GM19452 (cell line): ENCODE measurements around the gene TJAP1.
A peak's percentile ranks its signal among the peaks of the same experiment; 100 is the strongest.

Experiments
- ATAC-seq: cut with Tn5 transposase; IDR thresholded peaks from one replicate; pipeline ENCODE4 v1.9.1; 2021; ENCODE audit not compliant: unreplicated experiment

The TJAP1 gene, protein sequence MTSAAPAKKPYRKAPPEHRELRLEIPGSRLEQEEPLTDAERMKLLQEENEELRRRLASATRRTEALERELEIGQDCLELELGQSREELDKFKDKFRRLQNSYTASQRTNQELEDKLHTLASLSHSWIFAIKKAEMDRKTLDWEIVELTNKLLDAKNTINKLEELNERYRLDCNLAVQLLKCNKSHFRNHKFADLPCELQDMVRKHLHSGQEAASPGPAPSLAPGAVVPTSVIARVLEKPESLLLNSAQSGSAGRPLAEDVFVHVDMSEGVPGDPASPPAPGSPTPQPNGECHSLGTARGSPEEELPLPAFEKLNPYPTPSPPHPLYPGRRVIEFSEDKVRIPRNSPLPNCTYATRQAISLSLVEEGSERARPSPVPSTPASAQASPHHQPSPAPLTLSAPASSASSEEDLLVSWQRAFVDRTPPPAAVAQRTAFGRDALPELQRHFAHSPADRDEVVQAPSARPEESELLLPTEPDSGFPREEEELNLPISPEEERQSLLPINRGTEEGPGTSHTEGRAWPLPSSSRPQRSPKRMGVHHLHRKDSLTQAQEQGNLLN

GRCh38 chr6:43477235-43478007, at the start of gene TJAP1:
Gene TJAP1 (plus strand): TSS chr6:43477570. CDS start chr6:43499002, 21,432 bp downstream.
- ATAC-seq, result peak; percentile 95

DNA sequence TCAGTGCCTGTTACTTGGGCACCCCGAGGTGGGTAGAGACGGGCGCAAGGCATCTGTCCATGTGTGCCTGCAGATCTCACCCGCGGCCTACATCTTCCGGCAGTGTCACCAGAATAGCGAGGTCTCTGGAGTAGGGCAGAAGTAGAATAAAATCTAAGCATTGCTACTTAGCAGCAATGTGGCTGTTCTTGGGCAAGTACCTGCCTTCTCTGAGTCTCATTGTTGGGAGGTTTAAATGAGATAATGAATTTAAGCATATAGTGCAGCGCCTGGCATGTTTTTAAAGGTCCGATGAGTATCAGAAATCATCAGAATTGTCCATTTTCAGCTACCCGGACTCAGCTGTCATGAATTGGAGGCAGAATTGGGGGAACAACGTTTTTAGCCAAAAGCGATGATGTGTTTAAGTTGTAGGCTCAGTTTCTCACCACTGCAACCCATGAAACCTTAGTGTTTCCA, 49.2 kb upstream of the TJAP1 start:
- ATAC-seq, result no peak

GRCh38 chr6:43428874-43429273, 48.5 kb upstream of the TJAP1 start:
- ATAC-seq, result no peak

DNA sequence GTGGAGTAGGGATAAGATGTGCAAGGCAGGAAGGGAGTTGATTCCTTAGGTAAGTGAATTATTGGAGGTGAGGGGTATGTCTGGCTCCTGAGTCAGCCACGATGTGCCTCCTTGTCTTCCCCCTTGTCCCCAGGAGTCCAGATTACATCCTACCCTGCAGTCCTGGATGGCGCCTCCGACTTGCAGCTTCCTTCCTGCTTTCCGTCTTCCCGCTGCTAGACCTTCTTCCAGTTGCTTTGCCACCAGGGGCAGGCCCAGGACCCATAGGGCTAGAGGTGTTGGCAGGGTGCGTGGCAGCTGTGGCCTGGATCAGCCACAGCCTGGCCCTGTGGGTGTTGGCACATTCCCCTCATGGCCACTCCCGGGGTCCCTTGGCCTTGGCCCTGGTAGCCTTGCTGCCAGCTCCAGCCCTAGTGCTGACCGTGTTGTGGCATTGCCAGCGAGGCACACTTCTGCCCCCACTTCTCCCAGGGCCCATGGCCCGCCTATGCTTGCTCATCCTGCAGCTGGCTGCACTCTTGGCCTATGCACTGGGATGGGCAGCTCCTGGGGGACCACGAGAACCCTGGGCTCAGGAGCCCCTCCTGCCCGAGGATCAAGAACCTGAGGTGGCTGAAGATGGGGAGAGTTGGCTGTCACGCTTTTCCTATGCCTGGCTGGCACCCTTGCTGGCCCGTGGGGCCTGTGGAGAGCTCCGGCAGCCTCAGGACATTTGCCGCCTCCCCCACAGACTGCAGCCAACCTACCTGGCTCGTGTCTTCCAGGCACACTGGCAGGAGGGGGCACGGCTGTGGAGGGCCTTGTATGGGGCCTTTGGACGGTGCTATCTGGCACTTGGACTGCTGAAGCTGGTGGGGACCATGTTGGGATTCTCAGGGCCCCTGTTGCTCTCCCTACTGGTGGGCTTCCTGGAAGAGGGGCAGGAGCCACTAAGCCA, 45.1 kb upstream of the TJAP1 start:
- no peak for ATAC-seq

- ATAC-seq, result no peak
Measured at GRCh38 chr6:43433148-43433547, 44.2 kb upstream of the TJAP1 start.

GRCh38 chr6:43434001-43434840, 43.1 kb upstream of the TJAP1 start:
- ATAC-seq, result no peak

DNA sequence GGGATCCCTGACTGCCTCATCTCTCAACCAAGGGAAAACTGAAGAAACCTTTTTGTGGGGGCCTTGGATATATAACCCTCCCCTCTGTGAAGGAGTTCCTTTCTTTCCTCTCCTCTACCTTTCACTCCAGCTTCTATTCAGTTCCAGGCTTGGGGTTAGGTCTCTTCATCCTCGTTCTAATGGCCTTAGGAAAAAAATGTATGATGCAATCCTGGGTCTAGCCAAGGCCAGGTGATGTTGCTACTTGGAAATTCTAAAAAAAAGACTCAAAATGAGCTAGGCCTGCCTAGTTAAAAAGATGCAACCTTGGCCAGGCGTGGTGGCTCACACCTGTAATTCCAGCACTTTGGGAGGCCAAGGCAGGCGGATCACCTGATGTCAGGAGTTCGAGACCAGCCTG, 42.4 kb upstream of the TJAP1 start:
- no peak for ATAC-seq

GRCh38 chr6:43435682-43436437, 41.5 kb upstream of the TJAP1 start:
- no peak for ATAC-seq

- ATAC-seq, result no peak
Measured at GRCh38 chr6:43436577-43437282, 40.6 kb upstream of the TJAP1 start.

DNA sequence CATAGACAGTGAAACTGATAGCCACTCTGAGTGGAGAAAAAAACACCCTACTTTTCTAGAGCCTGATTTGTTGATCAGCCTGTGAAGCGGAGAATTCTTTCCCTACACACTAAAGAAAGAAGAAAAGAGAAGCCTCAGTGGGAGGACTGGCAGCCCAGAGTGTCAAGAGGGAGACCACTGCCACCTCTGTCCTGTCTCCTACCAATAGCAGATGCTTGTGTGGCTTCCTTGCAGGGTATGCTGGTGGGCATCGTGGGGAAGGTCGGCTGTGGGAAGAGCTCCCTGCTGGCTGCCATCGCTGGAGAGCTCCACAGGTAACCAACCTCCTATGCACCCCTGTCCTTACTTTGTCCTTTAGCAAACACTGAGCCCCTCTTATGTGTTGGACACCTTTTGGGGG, 39.7 kb upstream of the TJAP1 start:
- ATAC-seq, result no peak

DNA sequence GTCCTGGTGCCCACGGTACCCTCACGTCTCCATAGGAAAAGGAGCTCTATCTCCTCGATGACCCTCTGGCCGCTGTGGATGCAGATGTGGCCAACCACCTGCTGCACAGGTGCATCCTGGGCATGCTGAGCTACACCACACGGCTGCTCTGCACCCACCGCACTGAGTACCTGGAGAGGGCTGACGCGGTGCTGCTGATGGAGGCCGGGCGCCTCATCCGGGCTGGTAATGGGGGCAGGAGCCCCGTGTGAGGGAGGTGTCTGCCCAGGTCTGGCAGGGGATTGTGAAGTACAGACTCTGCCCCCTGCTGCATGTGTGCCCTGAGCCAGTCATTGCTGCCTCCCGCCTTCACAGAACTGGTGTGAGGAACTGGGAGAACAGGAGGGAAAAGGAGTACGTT, 34.4 kb upstream of the TJAP1 start:
- ATAC-seq, result no peak

GRCh38 chr6:43444036-43444435, 33.3 kb upstream of the TJAP1 start:
- ATAC-seq, result no peak

DNA sequence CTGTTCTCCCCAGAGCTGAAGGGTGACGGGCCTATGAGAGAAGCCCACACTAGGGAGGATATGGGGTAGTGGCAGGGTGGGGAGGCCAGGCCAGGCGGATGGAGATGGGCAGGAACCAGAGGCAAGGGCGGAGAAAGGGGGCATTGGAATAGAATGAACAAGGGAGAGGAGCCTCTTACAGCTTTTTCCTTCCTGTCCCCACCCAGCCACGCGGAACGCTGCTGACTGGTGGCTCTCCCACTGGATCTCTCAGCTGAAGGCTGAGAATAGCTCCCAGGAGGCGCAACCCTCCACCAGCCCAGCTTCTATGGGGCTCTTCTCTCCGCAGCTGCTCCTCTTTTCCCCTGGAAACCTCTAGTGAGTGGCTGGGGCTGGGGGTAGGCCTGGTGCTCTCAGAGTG, 32.8 kb upstream of the TJAP1 start:
- no peak for ATAC-seq

GRCh38 chr6:43445576-43445975, 31.8 kb upstream of the TJAP1 start:
- no peak for ATAC-seq

- ATAC-seq, result no peak
Measured at GRCh38 chr6:43447604-43448003, 29.8 kb upstream of the TJAP1 start.

DNA sequence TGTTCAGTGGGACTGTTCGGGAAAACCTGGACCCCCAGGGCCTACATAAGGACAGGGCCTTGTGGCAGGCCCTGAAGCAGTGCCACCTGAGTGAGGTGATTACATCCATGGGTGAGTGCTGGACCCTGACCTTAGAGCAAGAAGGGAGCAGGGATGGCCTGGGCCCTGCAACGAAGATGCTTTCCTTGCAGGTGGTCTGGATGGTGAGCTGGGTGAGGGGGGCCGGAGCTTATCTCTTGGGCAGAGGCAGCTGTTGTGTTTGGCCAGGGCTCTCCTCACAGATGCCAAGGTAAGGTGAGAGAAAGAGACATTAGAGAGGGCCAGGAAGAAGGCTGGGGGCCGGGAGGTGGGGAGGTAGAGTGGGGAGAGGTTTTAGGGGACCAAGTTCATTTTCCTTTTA, 28.5 kb upstream of the TJAP1 start:
- no peak for ATAC-seq

- no peak for ATAC-seq
Measured at GRCh38 chr6:43450699-43451131, 26.7 kb upstream of the TJAP1 start.

- ATAC-seq, result no peak
Measured at GRCh38 chr6:43451348-43451747, 26.0 kb upstream of the TJAP1 start.

GRCh38 chr6:43451939-43452338, 25.4 kb upstream of the TJAP1 start:
- ATAC-seq, result no peak
